Gastroesophageal sphincter (tissue), 4 donors: ENCODE results near the gene MRPL52. TPM values are rescaled to one million over a fixed set of nuclear protein-coding genes. Genes with fewer than 3 reads are reported as not detected.

Experiments used
- ATAC-seq: fragments of 150-250 bp; one replicate; pipeline ENCODE4 v1.9.1; 2016; ENCODE audit warnings: mild to moderate bottlenecking, moderate library complexity
- H3K27ac ChIP-seq, 4 donors: fragments of 200-600 bp; sonication (generic) in 3 of 4; 1 replicate in 3 of 4; 2 replicates in 1 of 4; pipeline ENCODE4 v1.5.1; 2016 to 2019
- H3K27me3 ChIP-seq: fragments of 200-600 bp; sonication (generic); one replicate; pipeline ENCODE4 v1.5.1; 2019
- H3K36me3 ChIP-seq, 2 donors: fragments of 200-600 bp; sonication (generic); one replicate each; pipeline ENCODE4 v1.5.1; 2019; ENCODE audit warnings: control low read depth in 1 of 2
- H3K4me1 ChIP-seq, 3 donors: fragments of 200-600 bp; sonication (generic); 1 replicate in 2 of 3; 2 replicates in 1 of 3; pipeline ENCODE4 v1.5.1; 2016 to 2019; ENCODE audit warnings: control low read depth in 2 of 3
- H3K4me3 ChIP-seq, 2 donors: fragments of 200-600 bp; sonication (generic); one replicate each; pipeline ENCODE4 v1.5.1; 2019; ENCODE audit warnings: mild to moderate bottlenecking in 1 of 2, moderate library complexity in 1 of 2
- H3K9me3 ChIP-seq, 3 donors: fragments of 200-600 bp; sonication (generic); one replicate each; pipeline ENCODE4 v1.5.1; 2017 to 2019; ENCODE audit warnings: control low read depth in 2 of 3
- EP300 ChIP-seq: sonication (generic); formaldehyde crosslinking; IDR thresholded peaks from one replicate; pipeline ENCODE4 v1.6.1; 2017; ENCODE audit warnings: antibody characterized with exemption, mild to moderate bottlenecking
- POLR2A ChIP-seq, 2 donors: fragments of 450-650 bp; IDR thresholded peaks; one replicate each; pipeline ENCODE4 v1.6.1; 2017; ENCODE audit warnings: antibody characterized with exemption in 2 of 2, mild to moderate bottlenecking in 2 of 2, moderate library complexity in 1 of 2
- POLR2AphosphoS5 ChIP-seq: sonication (generic); formaldehyde crosslinking; IDR thresholded peaks from one replicate; pipeline ENCODE4 v1.6.1; 2017; ENCODE audit warnings: antibody characterized with exemption
- WGBS, 2 donors: methylation state at CpG; one replicate each; pipeline ENCODE4 v1.1.5; 2018; ENCODE audit warnings: low coverage in 1 of 2; 5-methylcytosine and 5-hydroxymethylcytosine counted together
- total RNA-seq, 4 donors: library from RNA; depleted of rRNA; stranded (reverse); fragments of >200 nt; gene quantifications; one replicate each; pipeline ENCODE4 v1.1.0, GENCODE V29; 2016
- TF ChIP-seq, protein P1 (sequence below), 4 experiments: fragments of 200-600 bp in 2 of 4; fragments of 450-650 bp in 2 of 4; sonication (generic) in 1 of 4; IDR thresholded peaks; one replicate each; pipeline ENCODE4 v1.5.1; 2017 to 2019; ENCODE audit warnings: antibody characterized with exemption in 4 of 4, mild to moderate bottlenecking in 2 of 4, moderate library complexity in 2 of 4

Gene MRPL52
- total RNA-seq, 4 donors from 2014 or later = 24.4 to 65.0 (median 35.0) TPM

DNA sequence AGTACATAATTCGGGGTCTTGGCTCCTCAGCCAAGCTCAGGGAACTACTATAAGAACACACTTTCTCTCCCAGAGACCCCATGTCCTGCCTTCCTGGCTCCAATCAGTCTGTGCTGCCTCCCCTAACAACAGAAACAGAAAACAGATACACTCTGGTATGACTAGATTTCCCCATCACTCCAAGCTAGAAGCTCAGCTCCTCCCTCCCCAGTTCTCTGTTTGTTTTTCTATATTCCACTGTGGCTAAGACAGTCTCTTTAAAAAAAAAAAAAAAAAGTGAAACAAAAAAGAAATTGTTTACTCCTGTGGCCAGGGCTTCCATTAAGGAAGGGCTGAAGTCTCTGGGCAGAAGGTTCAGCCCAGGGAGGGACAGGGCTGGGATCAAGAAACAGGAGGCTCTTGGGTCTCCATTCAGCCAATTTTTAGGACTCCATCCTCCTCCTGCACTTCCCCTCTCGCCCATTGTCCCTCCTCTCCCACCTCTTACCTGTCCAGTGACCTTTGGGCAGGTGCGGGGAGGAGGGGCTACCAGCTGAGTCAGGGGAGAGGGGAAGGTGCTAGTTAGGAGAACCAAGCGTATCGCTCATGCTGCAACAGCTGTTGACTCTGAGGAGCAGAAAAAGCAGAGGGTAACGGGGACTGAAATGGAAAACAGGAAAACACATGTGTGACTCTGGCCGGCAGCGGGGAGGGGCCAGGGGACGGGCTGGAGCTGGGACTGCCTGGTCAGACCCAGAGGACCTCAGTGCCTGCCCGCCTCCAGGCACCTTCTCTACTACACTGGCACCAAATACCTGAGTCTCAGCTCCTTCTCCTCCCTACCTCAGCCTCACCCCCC lies 10.3 kb upstream of the MRPL52 start:
- no peak for ATAC-seq
- H3K9me3 ChIP-seq = no peaks in the 10 kb centered on the region
- H3K27ac ChIP-seq = peak overlapping the region in 3 of 4 donors; percentile 41 to 57 (median 45)
- peak overlapping the region in 1 of 2 donors; percentile 36 for H3K4me3 ChIP-seq
- H3K36me3 ChIP-seq = no peaks in the 10 kb centered on the region
- no peaks in the 10 kb centered on the region for H3K27me3 ChIP-seq
- TF ChIP-seq, protein P1, sequence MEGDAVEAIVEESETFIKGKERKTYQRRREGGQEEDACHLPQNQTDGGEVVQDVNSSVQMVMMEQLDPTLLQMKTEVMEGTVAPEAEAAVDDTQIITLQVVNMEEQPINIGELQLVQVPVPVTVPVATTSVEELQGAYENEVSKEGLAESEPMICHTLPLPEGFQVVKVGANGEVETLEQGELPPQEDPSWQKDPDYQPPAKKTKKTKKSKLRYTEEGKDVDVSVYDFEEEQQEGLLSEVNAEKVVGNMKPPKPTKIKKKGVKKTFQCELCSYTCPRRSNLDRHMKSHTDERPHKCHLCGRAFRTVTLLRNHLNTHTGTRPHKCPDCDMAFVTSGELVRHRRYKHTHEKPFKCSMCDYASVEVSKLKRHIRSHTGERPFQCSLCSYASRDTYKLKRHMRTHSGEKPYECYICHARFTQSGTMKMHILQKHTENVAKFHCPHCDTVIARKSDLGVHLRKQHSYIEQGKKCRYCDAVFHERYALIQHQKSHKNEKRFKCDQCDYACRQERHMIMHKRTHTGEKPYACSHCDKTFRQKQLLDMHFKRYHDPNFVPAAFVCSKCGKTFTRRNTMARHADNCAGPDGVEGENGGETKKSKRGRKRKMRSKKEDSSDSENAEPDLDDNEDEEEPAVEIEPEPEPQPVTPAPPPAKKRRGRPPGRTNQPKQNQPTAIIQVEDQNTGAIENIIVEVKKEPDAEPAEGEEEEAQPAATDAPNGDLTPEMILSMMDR (IDR thresholded peaks at IDR 0.05) = no peak
- TF ChIP-seq POLR2A (IDR thresholded peaks at IDR 0.05) (no peak), EP300 (no peak), POLR2AphosphoS5 (no peak)
- WGBS, 2 donors = 27 to 59% methylated on average over 3 to 10 of the region's 10 CpGs
- H3K4me1 ChIP-seq = peaks cover 0 to 40% (median 18%) of the 10 kb centered on the region in 3 donors

DNA sequence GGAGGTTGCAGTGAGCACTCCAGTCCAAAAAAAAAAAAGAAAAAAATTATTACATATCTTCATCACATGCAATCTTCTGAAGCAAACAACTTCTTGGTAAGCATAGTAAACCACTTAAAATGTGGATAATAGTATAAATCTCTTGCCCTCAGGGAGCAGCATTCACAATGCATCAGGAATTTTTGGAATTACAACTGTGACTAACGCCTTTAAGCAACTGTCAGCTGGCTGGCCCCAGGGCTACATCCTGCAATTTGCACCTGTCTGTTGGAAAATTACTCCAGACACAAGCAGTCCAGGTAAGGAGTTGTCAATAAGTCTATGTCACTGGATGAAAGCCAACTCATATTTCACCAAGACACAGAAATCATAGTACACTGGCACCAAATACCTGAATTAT lies 9.0 kb upstream of the MRPL52 start:
- no peak for ATAC-seq
- peaks cover 0 to 47% (median 18%) of the 10 kb centered on the region in 3 donors for H3K4me1 ChIP-seq
- no peaks in the 10 kb centered on the region for H3K36me3 ChIP-seq
- no peak overlapping the region for H3K4me3 ChIP-seq
- no peaks in the 10 kb centered on the region for H3K9me3 ChIP-seq
- H3K27ac ChIP-seq = no peak overlapping the region
- H3K27me3 ChIP-seq = no peaks in the 10 kb centered on the region
- no peak for TF ChIP-seq POLR2AphosphoS5
- TF ChIP-seq, protein P1 (IDR thresholded peaks at IDR 0.05) = no peak
- TF ChIP-seq POLR2A (IDR thresholded peaks at IDR 0.05) = no peak
- no peak for TF ChIP-seq EP300
- 100% methylated on average over 1 of the region's 1 CpG for WGBS, 2 donors

- TF ChIP-seq POLR2A (IDR thresholded peaks at IDR 0.05) (no peak), POLR2AphosphoS5 (no peak), EP300 (no peak)
- TF ChIP-seq, protein P1 (IDR thresholded peaks at IDR 0.05) = no peak
- no peak for ATAC-seq
- no peaks in the 10 kb centered on the region for H3K9me3 ChIP-seq
- H3K36me3 ChIP-seq = no peaks in the 10 kb centered on the region
- peaks cover 0 to 47% (median 18%) of the 10 kb centered on the region in 3 donors for H3K4me1 ChIP-seq
- no peak overlapping the region for H3K4me3 ChIP-seq
- no peak overlapping the region for H3K27ac ChIP-seq
- 80 to 88% methylated on average over 21 to 22 of the region's 24 CpGs for WGBS, 2 donors
- no peaks in the 10 kb centered on the region for H3K27me3 ChIP-seq
These were observed 8.3 kb upstream of the MRPL52 start for GRCh38 chr14:22821193-22822015.

DNA sequence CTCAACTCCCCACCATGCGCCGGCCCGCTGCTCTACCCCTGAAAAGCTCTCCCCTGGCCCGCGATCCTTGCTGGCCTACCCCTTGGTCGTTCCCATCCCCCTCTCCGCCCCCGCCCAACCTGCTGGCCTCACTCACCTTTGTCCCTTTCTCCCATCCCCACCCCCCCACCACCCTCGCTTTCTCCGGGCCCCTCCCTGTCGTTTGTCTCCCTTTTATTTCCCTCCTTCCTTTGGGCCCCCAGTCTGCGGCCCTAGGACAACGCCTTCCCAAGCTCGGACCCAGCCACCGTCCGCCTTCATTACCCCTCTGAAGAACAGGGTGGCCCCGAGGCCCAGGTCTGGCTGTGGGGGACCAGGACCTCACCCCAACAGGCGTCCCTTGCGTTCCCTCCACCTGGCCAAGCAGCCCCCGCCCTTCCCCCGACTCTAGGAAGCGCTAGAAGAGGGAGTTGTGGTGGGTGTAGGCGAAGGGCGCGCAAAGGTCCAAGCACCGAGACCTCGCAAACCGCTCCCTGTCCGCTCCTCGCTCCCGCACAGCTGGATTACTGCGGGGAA lies 7.6 kb upstream of the MRPL52 start:
- TF ChIP-seq POLR2AphosphoS5 (no peak), POLR2A (IDR thresholded peaks at IDR 0.05) (no peak), EP300 (no peak)
- TF ChIP-seq, protein P1 (IDR thresholded peaks at IDR 0.05) = no peak
- no peaks in the 10 kb centered on the region for H3K9me3 ChIP-seq
- H3K27ac ChIP-seq = peak overlapping the region in 3 of 4 donors; percentile 74 to 81 (median 80)
- peaks cover 0 to 47% (median 18%) of the 10 kb centered on the region in 3 donors for H3K4me1 ChIP-seq
- WGBS, 2 donors = 54 to 62% methylated on average over 13 to 15 of the region's 32 CpGs
- H3K36me3 ChIP-seq = no peaks in the 10 kb centered on the region
- ATAC-seq = no peak
- H3K4me3 ChIP-seq = peak overlapping the region; percentile 22 to 53
- no peaks in the 10 kb centered on the region for H3K27me3 ChIP-seq
